KOPT-K1 (cell line): ENCODE measurements around the gene SOCS3.
A peak's percentile ranks its signal among the peaks of the same experiment; 100 is the strongest.

ENCODE experiments used
- H3K27ac ChIP-seq: fragments of 200-600 bp; sonication (generic); 2 replicates; pipeline ENCODE4 v1.5.1; 2016; ENCODE audit warnings: antibody characterized with exemption, mild to moderate bottlenecking, low read depth, low read length; ENCODE audit not compliant: poor library complexity, severe bottlenecking
- H3K36me3 ChIP-seq: fragments of 200-600 bp; sonication (generic); 2 replicates; pipeline ENCODE4 v1.5.1; 2017; ENCODE audit warnings: antibody characterized with exemption, mild to moderate bottlenecking, low read length, moderate library complexity; ENCODE audit not compliant: insufficient read depth
- H3K9me3 ChIP-seq: fragments of 200-600 bp; sonication (generic); 2 replicates; pipeline ENCODE4 v1.5.1; 2017; ENCODE audit warnings: antibody characterized with exemption, low read length, mild to moderate bottlenecking; ENCODE audit not compliant: insufficient read depth, poor library complexity, severe bottlenecking

SOCS3 gene

GRCh38 chr17:78359997-78360370 is at the start of gene SOCS3:
Gene SOCS3, minus strand, starts transcription at chr17:78360077. Its CDS starts 982 bp downstream, at chr17:78359095.
- no peaks in the 10 kb centered on the region for H3K9me3 ChIP-seq
- H3K36me3 ChIP-seq: no peaks in the 10 kb centered on the region
- peak within 1 kb of the TSS; percentile 21 for H3K27ac ChIP-seq

DNA sequence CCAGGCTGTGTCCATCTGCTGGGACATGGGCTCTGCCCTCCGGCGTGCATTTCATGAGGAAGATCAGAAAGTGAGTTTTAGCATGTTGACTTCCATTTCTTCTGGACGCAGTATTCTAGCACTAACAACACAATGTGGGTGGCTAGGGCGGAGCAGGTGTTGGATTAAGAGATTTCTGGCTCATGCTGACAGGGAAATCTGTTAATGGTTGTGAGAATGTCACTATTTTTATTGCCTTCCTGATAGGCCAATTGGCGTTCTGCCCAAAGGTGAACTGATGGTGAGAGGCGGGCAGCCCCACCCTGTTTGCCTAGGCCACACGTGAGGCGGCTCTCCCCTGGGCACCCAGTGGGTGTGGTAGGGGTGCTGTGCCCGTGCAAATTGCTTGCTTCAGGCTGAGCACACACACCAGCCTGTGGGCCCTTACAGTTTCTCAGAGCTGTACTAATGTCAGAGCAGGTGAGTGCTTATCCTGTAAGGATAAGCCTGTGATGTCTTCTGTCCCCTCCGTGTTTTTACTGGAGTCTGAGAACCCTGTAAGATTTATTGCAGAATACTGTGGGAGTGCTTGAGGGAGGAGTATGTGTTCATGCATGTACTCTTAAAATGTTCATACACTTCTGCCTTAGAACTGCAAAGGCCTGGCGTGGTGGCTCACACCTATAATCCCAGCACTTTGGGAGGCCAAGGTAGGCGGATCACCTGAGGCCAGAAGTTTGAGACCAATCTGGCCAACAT is 49.5 kb upstream of the SOCS3 start:
- Histone ChIP-seq H3K27ac (no peak overlapping the region), H3K36me3 (peaks cover 94% of the 10 kb centered on the region)

GRCh38 chr17:78408476-78409050 is 48.7 kb upstream of the SOCS3 start:
- no peaks in the 10 kb centered on the region for H3K9me3 ChIP-seq
- no peak overlapping the region for H3K27ac ChIP-seq
- H3K36me3 ChIP-seq: peaks cover 94% of the 10 kb centered on the region

More for the DNA sequence above, 49.5 kb upstream of the SOCS3 start:
- no peaks in the 10 kb centered on the region for H3K9me3 ChIP-seq

DNA sequence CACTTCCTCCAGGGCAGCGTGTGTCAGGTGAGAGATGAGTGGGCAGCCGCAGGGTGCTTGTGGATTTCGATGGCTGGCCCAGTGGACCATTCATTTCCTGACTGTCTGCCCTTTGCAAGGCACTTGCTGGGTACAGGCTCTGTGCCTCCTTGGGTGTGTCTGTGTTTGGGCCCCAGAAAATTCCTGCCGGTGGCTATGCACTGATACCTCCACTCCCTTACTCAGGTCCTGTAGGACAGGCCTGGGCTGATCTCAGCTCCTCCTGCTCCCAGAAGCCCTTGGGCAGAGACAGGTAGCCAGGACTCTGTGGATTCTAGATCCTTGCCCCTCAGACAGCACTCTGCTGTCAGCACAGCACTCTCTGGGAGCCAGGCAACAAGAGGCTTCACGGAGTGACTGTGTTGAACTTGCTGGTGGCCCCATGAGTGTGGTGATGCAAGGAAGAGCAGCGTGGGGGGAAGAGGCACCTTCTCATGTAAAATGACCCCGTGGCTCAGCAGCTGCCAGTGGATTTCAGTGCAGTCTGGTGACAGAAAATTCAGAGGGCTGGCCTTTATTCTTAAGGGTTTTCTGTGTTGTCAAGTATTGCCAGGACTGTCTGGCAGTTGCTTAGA is 47.6 kb upstream of the SOCS3 start:
- Histone ChIP-seq H3K9me3 (no peaks in the 10 kb centered on the region), H3K36me3 (peaks cover 94% of the 10 kb centered on the region), H3K27ac (no peak overlapping the region)

DNA sequence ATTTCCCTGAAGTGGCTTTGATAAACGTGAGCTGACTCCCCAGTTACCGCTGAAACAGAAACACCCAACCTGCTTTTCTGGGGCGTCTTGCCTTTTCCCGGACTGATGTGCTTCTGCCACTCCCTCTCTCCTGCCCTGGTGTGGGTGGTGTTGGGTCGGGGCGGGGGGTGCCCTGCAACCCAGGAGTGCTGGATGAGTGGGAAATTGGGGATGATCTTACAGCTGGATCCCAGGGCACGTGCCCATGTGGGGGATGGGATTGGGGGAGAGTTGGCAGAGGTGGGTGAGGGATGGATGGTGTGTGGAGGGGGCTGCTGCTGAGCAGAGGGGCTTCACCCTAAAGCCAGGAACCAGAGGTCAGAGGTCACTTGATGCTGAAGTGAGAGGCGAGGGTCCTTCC is 47.0 kb upstream of the SOCS3 start:
- Histone ChIP-seq H3K9me3 (no peaks in the 10 kb centered on the region), H3K27ac (no peak overlapping the region), H3K36me3 (peaks cover 94% of the 10 kb centered on the region)

GRCh38 chr17:78406396-78406795 is 46.5 kb upstream of the SOCS3 start:
- H3K27ac ChIP-seq: no peak overlapping the region
- H3K36me3 ChIP-seq: peaks cover 94% of the 10 kb centered on the region
- no peaks in the 10 kb centered on the region for H3K9me3 ChIP-seq

DNA sequence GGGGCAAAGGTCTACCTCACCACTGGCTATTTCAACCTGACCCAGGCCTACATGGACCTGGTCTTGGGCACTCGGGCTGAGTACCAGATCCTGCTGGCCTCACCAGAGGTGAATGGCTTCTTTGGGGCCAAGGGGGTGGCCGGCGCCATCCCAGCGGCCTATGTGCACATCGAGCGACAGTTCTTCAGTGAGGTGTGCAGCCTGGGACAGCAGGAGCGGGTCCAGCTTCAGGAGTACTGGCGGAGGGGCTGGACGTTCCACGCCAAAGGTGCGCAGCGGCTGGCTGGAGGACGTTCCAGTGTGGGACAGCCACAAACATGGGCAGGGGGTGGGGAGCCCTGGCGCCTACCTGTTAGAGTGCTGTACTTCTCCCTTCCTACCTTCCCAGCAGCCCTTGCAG is 43.9 kb upstream of the SOCS3 start:
- peaks cover 100% of the 10 kb centered on the region for H3K36me3 ChIP-seq
- no peaks in the 10 kb centered on the region for H3K9me3 ChIP-seq
- no peak overlapping the region for H3K27ac ChIP-seq

GRCh38 chr17:78401891-78402290 is 42.0 kb upstream of the SOCS3 start:
- H3K36me3 ChIP-seq: peaks cover 100% of the 10 kb centered on the region
- no peaks in the 10 kb centered on the region for H3K9me3 ChIP-seq
- H3K27ac ChIP-seq: no peak overlapping the region

DNA sequence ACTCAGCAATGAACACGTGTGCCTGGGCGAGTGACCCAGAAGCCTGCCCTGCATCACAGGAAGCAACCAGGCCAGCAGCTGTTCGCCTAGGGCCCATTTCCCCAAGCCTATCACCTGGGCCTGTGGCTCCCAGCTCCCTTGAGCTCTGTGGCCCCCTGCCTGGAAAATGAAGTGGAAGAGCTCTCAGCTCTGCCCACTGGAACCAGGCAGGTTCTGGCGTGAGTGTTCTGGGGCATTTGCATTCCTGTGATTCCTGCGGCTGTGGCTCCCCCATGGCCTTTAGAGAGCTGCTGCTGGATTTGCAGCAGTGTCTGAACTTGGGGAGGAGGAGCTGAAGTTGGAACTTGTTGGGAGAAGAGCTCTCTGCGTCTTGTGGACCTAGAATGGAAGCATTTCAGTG is 41.4 kb upstream of the SOCS3 start:
- H3K36me3 ChIP-seq: peaks cover 100% of the 10 kb centered on the region
- H3K9me3 ChIP-seq: no peaks in the 10 kb centered on the region

DNA sequence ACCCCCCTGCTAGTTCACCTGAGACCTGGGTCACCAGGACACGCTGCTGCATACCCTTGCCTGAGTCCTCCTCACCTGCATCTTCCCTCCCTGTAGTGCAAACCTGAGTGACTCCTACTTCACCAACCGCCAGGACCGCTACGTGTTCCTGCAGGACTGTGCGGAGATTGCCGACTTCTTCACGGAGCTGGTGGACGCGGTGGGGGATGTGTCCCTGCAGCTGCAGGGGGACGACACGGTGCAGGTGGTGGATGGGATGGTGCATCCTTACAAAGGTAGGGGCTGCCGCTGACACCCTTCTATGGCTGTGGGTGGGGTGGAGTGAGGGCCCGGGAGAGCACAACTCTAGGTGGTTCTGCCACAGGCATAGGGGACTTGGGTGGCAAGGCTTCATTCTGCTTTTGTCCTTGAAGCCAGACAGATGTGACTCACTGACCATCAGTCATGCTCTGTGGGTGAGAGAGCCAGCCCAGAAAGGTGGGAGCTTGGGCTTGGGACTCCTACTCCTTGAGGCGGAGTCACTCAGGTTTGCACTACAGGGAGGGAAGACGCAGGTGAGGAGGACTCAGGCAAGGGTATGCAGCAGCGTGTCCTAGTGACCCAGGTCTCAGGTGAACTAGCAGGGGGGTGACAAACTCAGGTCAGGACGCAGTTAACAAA is 40.8 kb upstream of the SOCS3 start:
- Histone ChIP-seq H3K9me3 (no peaks in the 10 kb centered on the region), H3K27ac (no peak overlapping the region), H3K36me3 (peaks cover 100% of the 10 kb centered on the region)

More for the DNA sequence above, 41.4 kb upstream of the SOCS3 start:
- H3K27ac ChIP-seq: no peak overlapping the region

GRCh38 chr17:78399693-78400144 is 39.8 kb upstream of the SOCS3 start:
- Histone ChIP-seq H3K36me3 (peaks cover 100% of the 10 kb centered on the region), H3K27ac (no peak overlapping the region), H3K9me3 (no peaks in the 10 kb centered on the region)

GRCh38 chr17:78399028-78399692 is 39.3 kb upstream of the SOCS3 start:
- no peaks in the 10 kb centered on the region for H3K9me3 ChIP-seq
- no peak overlapping the region for H3K27ac ChIP-seq
- H3K36me3 ChIP-seq: peaks cover 100% of the 10 kb centered on the region

- Histone ChIP-seq H3K36me3 (peaks cover 99% of the 10 kb centered on the region), H3K9me3 (no peaks in the 10 kb centered on the region), H3K27ac (no peak overlapping the region)
Measured at GRCh38 chr17:78398390-78398789, 38.5 kb upstream of the SOCS3 start.

- peaks cover 99% of the 10 kb centered on the region for H3K36me3 ChIP-seq
- H3K27ac ChIP-seq: no peak overlapping the region
- no peaks in the 10 kb centered on the region for H3K9me3 ChIP-seq
Measured at GRCh38 chr17:78397681-78398101, 37.8 kb upstream of the SOCS3 start.
